Bone marrow (tissue), 2 donors: ENCODE measurements around the gene IFNA7.
A peak's percentile ranks its signal among the peaks of the same experiment; 100 is the strongest.
"Not testable (repeated sequence)": the region's sequence is repeated elsewhere in the genome, so short reads cannot be mapped to it uniquely, and the experiment has no call there.

Experiments used
- DNase-seq, 2 donors: peaks; one replicate each; lab custom pipeline; 2025; lab: John Stamatoyannopoulos, UW

Gene IFNA7

DNA sequence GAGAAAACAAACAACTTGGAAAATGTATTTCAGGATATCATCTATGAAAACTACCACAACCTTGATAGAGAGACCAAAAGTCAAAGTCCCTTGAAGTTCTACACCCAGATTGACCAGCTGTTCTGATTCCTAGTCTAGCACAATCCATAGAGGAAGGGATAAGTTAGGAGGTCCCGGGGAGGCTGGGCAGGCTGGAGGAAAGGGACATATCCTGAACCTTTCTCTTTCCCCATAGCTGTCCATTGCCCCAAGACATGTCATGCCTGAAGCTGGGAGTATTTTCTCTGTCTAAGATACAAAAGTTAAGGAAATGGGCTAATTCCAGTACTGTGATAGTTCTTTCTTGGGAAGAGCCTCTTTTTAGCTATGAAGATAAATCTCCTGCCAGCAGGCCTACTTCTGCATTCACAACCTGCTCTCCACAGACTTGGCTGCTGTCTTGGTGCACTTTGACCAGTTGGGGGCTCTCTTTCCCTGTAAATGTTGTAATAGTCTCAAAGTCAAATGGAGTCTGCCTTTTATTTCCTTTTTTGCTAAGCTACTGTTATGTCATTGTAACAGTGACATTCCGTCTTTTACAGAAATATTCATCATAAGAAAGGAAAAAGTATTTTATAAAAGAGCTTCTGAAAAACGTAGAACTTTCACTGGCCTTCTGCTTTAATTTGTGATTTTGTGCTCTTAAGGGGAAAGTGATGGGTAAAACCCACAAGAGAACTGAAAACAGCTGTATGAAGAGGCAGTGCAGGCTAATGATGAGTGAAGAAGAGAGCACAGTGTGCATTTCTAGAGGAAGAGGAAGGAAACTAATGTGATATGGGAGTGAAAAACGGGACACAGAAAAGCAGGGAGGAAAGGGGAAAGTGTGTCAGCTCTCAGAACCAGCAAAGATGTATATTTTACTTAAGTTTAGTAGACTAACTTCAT, 18.9 kb downstream of the IFNA7 start:
- peak in 1 of 2 donors; percentile 61 for DNase-seq

DNA sequence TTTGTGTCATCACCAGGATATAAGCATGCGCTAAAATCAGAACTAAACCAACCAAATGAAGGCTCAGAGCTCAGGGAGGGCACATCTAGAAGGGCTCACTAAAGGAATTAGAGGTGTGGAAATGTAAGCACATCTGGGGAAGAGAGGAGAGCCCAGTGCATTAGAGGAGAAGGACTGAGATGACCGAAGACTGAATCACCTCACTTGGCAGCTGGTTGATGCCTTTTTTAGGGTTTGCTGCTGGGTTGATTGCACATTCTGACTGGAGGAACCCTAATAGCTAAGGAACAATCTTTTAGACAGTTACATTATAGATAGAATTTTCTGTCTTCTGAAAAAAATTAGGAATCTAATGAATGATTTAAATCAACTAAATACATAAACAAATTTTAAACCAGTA, 27.3 kb downstream of the IFNA7 start:
- no peak for DNase-seq

DNA sequence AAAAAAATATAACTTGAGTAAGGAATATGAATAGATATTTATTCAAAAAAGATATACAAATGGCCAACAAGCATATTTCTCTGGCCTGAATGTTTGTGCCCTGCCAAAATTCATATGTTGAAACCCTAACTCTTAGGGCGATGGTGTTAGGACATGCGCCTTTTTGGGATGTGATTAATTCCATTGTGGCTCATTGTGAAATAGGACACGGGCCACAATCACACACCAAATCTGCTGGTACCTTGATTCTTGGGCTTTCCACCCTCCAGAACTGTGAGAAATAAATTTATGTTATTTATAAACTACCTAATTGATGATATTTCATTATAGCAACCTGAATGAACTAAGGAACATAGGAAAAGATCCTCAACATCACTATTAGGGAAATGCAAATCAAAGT, 29.8 kb downstream of the IFNA7 start:
- no peak for DNase-seq

DNA sequence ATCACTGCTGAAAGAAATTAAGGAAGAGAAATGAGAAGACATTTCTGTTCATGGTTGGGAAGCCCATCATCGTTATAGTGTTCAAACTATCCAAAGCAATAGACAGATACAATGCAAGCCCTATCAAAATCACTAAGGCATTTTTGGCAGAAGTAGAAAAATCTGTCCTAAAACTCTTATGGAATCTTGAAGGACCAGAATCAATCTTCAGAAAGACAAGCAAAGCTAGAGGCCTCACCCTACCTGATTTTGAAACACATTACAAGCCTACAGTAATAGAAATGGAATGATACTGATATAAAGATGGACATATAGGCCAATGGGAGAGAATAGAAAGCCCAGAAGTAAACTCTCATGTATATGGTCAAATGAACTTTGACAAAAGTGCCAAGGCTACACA, 30.7 kb downstream of the IFNA7 start:
- no peak for DNase-seq

DNA sequence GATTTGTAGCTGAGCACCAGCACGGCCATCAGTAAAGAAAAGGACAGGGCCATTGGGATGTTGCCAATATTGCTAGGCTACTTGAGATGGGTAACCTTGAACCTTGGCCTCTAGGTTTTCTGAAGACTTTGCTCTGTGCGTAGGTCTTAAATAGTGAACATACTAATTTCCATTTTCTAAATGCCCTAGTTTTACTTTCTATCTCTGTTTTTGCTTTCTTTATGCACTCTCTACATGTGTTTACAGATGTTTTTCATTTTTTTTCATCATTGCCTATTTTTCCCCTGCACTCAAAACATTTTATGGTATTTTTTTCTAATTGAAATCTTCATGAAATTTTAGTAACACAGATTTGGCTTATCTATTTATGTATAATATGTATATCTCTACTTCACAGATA, 35.4 kb downstream of the IFNA7 start, which contains the start of gene IFNA21:
Gene IFNA21, minus strand, starts transcription at position 101 of the 400 bp plus-strand sequence. Its CDS starts 48 bp downstream, at position 53.
- not testable (repeated sequence) for DNase-seq

DNA sequence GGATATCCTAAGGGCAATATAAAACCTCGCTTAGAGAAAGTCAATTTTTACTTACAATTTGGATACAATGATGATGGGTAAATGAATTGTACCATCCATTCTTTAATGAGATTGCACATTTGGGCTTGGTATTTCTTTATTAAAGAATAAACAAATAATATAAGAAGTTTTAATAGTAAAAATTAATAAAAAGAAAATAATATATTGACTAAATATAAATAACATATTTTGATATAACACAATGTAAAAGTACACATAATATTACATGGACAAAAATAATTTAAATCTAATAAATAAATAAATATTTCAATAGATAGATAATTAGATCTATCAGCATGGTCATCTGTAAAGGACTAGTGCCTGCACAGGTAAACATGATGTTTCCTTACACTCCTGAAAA, 36.5 kb downstream of the IFNA7 start:
- no peak for DNase-seq

DNA sequence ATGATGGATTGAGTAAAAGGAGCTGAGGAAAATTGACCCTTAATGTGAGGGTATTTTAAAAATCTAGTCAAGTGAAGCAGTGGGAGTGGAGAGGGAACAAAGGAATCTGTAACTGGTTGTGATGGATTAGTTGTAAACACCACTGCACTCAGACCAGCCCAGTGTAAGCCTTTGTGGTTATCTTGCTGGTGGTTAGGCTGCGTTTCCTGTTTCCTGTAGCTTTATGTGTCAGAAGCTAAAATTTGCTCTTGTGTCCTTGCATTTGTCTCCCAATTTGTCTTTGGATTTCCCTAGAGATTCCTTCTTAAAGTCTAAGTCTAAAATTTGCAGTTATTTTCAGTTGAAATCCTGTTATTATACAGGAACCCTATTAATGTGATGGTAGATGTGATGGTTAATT, 41.8 kb downstream of the IFNA7 start:
- peak in 1 of 2 donors; percentile 80 for DNase-seq

DNA sequence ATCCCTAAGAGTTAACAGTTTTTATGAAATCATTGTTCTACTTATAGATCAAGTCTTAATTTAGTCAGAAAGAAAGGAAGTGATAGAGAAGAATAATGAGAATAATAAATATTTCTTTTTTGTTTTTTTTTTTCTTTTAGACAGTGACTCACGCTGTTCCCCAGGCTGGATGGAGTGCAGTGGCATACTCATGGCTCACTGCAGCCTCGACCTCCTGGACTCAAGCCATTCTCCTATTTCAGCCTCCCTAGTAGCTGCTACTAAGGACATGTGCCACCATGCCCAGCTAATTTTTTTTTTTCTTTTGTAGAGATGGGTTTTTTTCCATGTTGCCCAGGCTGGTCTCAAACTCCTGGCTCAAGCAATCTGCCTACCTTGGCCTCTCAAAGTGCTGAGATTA, 46.5 kb downstream of the IFNA7 start:
- DNase-seq, result no peak

DNA sequence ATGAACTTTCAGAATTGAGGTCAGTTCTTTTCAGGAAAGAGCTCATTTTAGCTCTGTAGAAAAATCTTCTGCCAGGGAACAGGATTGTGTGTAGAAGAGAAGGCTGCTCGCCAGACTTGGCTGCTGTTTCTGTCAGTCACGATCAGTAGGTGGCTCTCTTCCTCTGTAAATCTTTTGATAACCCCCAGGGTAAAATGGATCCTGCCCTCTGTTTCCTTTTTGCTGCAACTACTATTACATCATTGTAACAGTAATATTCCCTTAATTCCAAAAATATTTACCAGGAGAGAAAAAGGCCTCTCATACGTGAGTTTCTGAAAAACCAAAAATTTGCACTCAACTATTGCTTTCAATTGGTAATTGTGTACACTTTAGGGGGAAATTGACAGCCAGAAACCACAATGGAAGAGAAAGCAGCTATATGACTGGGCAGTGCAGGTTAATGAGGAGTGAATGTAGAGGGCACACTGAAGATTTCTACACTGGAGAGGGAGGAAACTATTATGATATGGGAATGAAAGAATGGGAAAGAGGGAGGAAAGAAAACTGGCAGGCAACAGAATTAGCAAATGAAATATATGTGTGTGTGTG, 47.9 kb downstream of the IFNA7 start:
- DNase-seq, result peak in 1 of 2 donors; percentile 44

DNA sequence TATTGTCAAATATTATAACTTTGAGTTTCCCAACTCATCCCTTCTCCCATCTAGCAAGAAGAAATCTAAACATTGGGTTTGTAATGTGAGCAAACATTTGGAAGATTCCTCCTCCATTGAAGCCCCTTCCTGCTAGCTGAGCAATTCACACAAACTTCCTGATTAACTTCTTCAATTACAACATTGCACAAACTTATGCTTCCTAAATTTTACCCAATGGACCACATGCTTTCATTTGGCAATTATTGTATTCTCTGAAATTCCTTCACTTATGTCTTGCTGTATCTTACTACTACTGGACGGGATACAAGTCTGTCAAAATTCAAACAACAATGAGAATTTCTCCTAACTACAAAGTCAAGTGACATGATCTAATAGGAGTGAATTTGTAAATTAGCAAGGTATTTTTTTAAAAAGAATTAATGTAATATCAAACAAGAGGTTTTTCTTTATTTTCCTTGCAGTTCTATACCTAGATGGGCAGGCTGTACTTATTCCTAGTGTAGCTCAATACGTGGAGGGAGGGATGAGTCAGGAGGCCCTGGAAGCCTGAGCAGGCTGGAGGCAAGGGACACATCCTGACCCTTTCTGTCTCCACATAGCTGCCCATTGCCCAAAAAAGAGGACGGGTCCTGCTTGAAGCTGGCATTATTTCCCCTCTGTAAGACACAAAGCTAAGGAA, 48.5 kb downstream of the IFNA7 start:
- no peak for DNase-seq
